HepG2 (cell line): ENCODE measurements around the gene KLF3. TPM values are rescaled to one million over a fixed set of nuclear protein-coding genes. Genes with fewer than 3 reads are reported as not detected.

Source experiments
- AHR ChIP-seq: IDR thresholded peaks from 2 replicates; pipeline ENCODE4 v1.6.1; 2018; ENCODE audit warnings: missing genetic modification reagents, missing compliant biosample characterization
- ATF7 ChIP-seq, 2 experiments: fragments of 450-650 bp in 1 of 2; sonication (generic) in 1 of 2; formaldehyde crosslinking in 1 of 2; IDR thresholded peaks; 2 replicates each; pipeline versions ENCODE4 v1.4.0 to v1.6.1; 2016 to 2020; ENCODE audit warnings: antibody characterized with exemption in 1 of 2, mild to moderate bottlenecking in 1 of 2, missing genetic modification reagents in 1 of 2
- HDAC1 ChIP-seq: sonication (generic); formaldehyde crosslinking; IDR thresholded peaks from 2 replicates; pipeline ENCODE4 v1.5.1; 2020; ENCODE audit warnings: mild to moderate bottlenecking, missing genetic modification reagents
- HIVEP1 ChIP-seq: sonication (generic); formaldehyde crosslinking; IDR thresholded peaks from 2 replicates; pipeline ENCODE4 v1.4.0; 2020; ENCODE audit warnings: mild to moderate bottlenecking, missing genetic modification reagents
- HMGA1 ChIP-seq: sonication (generic); formaldehyde crosslinking; conservative IDR thresholded peaks from 2 replicates; pipeline ENCODE4 v1.4.0; 2020; ENCODE audit warnings: missing genetic modification reagents
- IKZF5 ChIP-seq: IDR thresholded peaks from 2 replicates; pipeline ENCODE4 v1.6.1; 2018; ENCODE audit warnings: missing genetic modification reagents, mild to moderate bottlenecking, missing compliant biosample characterization
- MZF1 ChIP-seq: sonication (generic); formaldehyde crosslinking; IDR thresholded peaks from 2 replicates; pipeline ENCODE4 v1.8.1; 2023; ENCODE audit warnings: mild to moderate bottlenecking, missing genetic modification reagents, borderline replicate concordance
- NFE2L1 ChIP-seq: sonication (generic); formaldehyde crosslinking; IDR thresholded peaks from 2 replicates; pipeline ENCODE4 v1.4.0; 2020; ENCODE audit warnings: missing genetic modification reagents, mild to moderate bottlenecking, borderline replicate concordance
- NFYB ChIP-seq: sonication (generic); formaldehyde crosslinking; IDR thresholded peaks from 2 replicates; pipeline ENCODE4 v1.4.0; 2020; ENCODE audit warnings: missing genetic modification reagents
- NPAS2 ChIP-seq: sonication (generic); formaldehyde crosslinking; IDR thresholded peaks from 2 replicates; pipeline ENCODE4 v1.8.0; 2022; ENCODE audit warnings: mild to moderate bottlenecking, missing genetic modification reagents, borderline replicate concordance
- PCBP1 ChIP-seq: fragments of 200-400 bp; formaldehyde crosslinking; IDR thresholded peaks from 2 replicates; pipeline ENCODE4 v1.6.1; 2017; ENCODE audit warnings: mild to moderate bottlenecking, low read depth, low read length, borderline replicate concordance
- SMC3 ChIP-seq: IDR thresholded peaks from 2 replicates; pipeline ENCODE4 v1.6.1; 2011; ENCODE audit warnings: low read length, improper control_type of control experiment
- SMYD3 ChIP-seq: sonication (generic); formaldehyde crosslinking; IDR thresholded peaks from 2 replicates; pipeline ENCODE4 v1.8.1; 2023; ENCODE audit warnings: mild to moderate bottlenecking, missing genetic modification reagents
- TBP ChIP-seq: sonication (generic); formaldehyde crosslinking; IDR thresholded peaks from 2 replicates; pipeline ENCODE4 v1.5.0; 2020; ENCODE audit warnings: missing genetic modification reagents
- TCF12 ChIP-seq, 2 experiments: fragments of 450-650 bp in 1 of 2; sonication (generic) in 1 of 2; formaldehyde crosslinking in 1 of 2; IDR thresholded peaks; 2 replicates each; pipeline versions ENCODE4 v1.6.1 to v1.8.0; 2017 to 2022; ENCODE audit warnings: antibody characterized with exemption in 1 of 2, mild to moderate bottlenecking in 1 of 2, missing genetic modification reagents in 1 of 2, moderate library complexity in 1 of 2
- ZFP37 ChIP-seq: sonication (generic); formaldehyde crosslinking; IDR thresholded peaks from 2 replicates; pipeline ENCODE4 v1.4.0; 2020; ENCODE audit warnings: missing genetic modification reagents, borderline replicate concordance
- ZMAT3 ChIP-seq: sonication (generic); formaldehyde crosslinking; conservative IDR thresholded peaks from 2 replicates; pipeline ENCODE4 v1.7.0; 2021; ENCODE audit warnings: missing genetic modification reagents
- ZNF10 ChIP-seq: sonication (generic); formaldehyde crosslinking; IDR thresholded peaks from 2 replicates; pipeline ENCODE4 v1.4.0; 2020; ENCODE audit warnings: mild to moderate bottlenecking, low read depth, missing genetic modification reagents, borderline replicate concordance
- ZNF143 ChIP-seq: sonication (generic); formaldehyde crosslinking; IDR thresholded peaks from 2 replicates; pipeline ENCODE4 v1.4.0; 2020; ENCODE audit warnings: missing genetic modification reagents
- ZNF564 ChIP-seq: sonication (generic); formaldehyde crosslinking; IDR thresholded peaks from 2 replicates; pipeline ENCODE4 v1.8.1; 2023; ENCODE audit warnings: mild to moderate bottlenecking, missing genetic modification reagents
- ZNF839 ChIP-seq: sonication (generic); formaldehyde crosslinking; IDR thresholded peaks from 2 replicates; pipeline ENCODE4 v1.4.0; 2020; ENCODE audit warnings: missing genetic modification reagents, mild to moderate bottlenecking, borderline replicate concordance
- ZNF879 ChIP-seq: sonication (generic); formaldehyde crosslinking; IDR thresholded peaks from 2 replicates; pipeline ENCODE4 v1.8.1; 2023; ENCODE audit warnings: missing genetic modification reagents
- polyA plus RNA-seq, 8 experiments: library from polyadenylated mRNA; depleted of rRNA in 3 of 8; stranded (reverse) in 7 of 8; unstranded in 1 of 8; fragments of >200 nt; fragmentation: Illumina TruSeq in 4 of 8; extraction: Trizol in 4 of 8; gene quantifications; 2 replicates each; pipeline versions ENCODE4 v1.2.1 to v1.2.3, GENCODE V29; 2011 to 2016; ENCODE audit warnings: low read depth in 4 of 8, missing spikeins in 1 of 8, mixed read lengths in 1 of 8; ENCODE audit not compliant: insufficient read depth in 1 of 8
- total RNA-seq, 5 experiments: library from RNA; depleted of rRNA; stranded (reverse); fragments of >200 nt; fragmentation: Illumina TruSeq; extraction: Trizol; gene quantifications; 2 replicates each; pipeline ENCODE4 v1.2.3, GENCODE V29; 2016; ENCODE audit warnings: low read depth in 1 of 5
- TF ChIP-seq, protein P1 (sequence below): IDR thresholded peaks from 2 replicates; pipeline ENCODE4 v1.4.0; 2020; ENCODE audit warnings: mild to moderate bottlenecking, missing genetic modification reagents
- TF ChIP-seq, protein P2 (sequence below): sonication (generic); formaldehyde crosslinking; IDR thresholded peaks from 2 replicates; pipeline ENCODE4 v1.5.1; 2020; ENCODE audit warnings: mild to moderate bottlenecking, missing genetic modification reagents, moderate library complexity

Gene KLF3
- total and polyA plus RNA-seq, 2 of the 13 experiments (the other 11 are each of a cell fraction or from before 2014, with no cell fraction given) = 29.1 to 37.8 TPM

DNA sequence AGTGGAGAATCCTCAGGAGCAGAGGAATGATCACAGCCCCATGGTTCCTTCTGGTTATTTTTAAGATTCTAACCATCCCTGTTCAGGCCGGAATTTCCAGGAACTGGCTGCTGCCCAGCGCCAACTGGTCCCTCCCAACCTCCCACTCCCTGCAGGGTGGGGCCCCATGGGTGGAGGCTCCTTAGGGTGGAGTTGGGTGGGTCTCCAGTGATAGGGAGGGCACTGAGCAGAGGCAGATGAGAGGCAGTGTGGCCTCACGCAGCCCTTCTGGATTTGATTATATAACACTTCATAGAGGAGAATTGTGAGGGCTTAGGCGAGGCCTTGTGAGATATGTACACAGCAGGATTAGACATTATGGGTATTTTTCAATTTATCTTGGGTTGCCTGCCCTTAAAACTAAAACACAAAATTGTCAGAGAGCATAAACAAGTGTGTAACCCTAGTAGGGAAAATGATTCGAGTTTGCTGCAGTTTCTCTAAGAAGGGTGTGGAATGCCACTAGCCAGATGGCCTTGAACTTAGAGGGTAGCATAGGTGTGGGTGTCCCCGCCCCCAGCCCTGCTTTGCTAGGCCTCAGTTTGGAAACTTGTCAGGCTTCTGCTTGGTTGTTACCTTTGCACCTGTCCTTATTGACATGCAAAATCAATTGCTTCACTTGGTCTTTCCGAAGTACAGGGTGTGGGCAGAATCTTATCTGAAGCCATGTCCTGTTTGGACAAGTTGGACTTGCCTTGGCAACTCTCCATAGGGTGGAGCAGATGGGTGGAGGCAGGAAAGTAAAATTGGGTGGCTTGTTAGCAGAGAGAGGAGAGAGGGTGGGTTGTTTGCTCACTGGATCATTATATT is 9.4 kb downstream of the KLF3 start (continued):
- TF ChIP-seq, protein P1, sequence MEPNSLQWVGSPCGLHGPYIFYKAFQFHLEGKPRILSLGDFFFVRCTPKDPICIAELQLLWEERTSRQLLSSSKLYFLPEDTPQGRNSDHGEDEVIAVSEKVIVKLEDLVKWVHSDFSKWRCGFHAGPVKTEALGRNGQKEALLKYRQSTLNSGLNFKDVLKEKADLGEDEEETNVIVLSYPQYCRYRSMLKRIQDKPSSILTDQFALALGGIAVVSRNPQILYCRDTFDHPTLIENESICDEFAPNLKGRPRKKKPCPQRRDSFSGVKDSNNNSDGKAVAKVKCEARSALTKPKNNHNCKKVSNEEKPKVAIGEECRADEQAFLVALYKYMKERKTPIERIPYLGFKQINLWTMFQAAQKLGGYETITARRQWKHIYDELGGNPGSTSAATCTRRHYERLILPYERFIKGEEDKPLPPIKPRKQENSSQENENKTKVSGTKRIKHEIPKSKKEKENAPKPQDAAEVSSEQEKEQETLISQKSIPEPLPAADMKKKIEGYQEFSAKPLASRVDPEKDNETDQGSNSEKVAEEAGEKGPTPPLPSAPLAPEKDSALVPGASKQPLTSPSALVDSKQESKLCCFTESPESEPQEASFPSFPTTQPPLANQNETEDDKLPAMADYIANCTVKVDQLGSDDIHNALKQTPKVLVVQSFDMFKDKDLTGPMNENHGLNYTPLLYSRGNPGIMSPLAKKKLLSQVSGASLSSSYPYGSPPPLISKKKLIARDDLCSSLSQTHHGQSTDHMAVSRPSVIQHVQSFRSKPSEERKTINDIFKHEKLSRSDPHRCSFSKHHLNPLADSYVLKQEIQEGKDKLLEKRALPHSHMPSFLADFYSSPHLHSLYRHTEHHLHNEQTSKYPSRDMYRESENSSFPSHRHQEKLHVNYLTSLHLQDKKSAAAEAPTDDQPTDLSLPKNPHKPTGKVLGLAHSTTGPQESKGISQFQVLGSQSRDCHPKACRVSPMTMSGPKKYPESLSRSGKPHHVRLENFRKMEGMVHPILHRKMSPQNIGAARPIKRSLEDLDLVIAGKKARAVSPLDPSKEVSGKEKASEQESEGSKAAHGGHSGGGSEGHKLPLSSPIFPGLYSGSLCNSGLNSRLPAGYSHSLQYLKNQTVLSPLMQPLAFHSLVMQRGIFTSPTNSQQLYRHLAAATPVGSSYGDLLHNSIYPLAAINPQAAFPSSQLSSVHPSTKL = peak; percentile 92
- TF ChIP-seq ZNF10 (no peak), HDAC1 (CRISPR knock-in tag) (peak; percentile 96), IKZF5 (CRISPR knock-in tag) (peak; percentile 89), HMGA1 (CRISPR knock-in tag) (no peak), ZMAT3 (CRISPR knock-in tag) (peak; percentile 58; the same call in 1 of the 2 replicates), NFE2L1 (CRISPR knock-in tag) (no peak), ZFP37 (CRISPR knock-in tag) (peak; percentile 52; the same call in 1 of the 2 replicates), MZF1 (no peak), NPAS2 (CRISPR knock-in tag) (no peak), ATF7 (IDR thresholded peaks at IDR 0.05) (no peak), ATF7 (CRISPR knock-in tag; IDR thresholded peaks at IDR 0.05) (no peak; the same call in 1 of the 2 replicates), NFYB (CRISPR knock-in tag) (peak; percentile 18; the same call in 1 of the 2 replicates), ZNF143 (CRISPR knock-in tag) (peak; percentile 23; the same call in 1 of the 2 replicates), ZNF839 (CRISPR knock-in tag) (no peak), ZNF879 (CRISPR knock-in tag) (no peak), HIVEP1 (CRISPR knock-in tag) (no peak), TCF12 (IDR thresholded peaks at IDR 0.05) (no peak), TCF12 (CRISPR knock-in tag; IDR thresholded peaks at IDR 0.05) (peak; percentile 93), TBP (CRISPR knock-in tag) (no peak), ZNF564 (CRISPR knock-in tag) (no peak; the same call in 1 of the 2 replicates), PCBP1 (no peak), SMYD3 (CRISPR knock-in tag) (peak; percentile 89; the same call in 1 of the 2 replicates), SMC3 (no peak), AHR (CRISPR knock-in tag) (no peak)
- TF ChIP-seq, protein P2, sequence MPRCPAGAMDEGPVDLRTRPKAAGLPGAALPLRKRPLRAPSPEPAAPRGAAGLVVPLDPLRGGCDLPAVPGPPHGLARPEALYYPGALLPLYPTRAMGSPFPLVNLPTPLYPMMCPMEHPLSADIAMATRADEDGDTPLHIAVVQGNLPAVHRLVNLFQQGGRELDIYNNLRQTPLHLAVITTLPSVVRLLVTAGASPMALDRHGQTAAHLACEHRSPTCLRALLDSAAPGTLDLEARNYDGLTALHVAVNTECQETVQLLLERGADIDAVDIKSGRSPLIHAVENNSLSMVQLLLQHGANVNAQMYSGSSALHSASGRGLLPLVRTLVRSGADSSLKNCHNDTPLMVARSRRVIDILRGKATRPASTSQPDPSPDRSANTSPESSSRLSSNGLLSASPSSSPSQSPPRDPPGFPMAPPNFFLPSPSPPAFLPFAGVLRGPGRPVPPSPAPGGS (CRISPR knock-in tag) = no peak
